Mononuclear cell (primary cell): Measurements from ENCODE around the gene AFMID. TPM values are rescaled to one million over a fixed set of nuclear protein-coding genes. Genes with fewer than 3 reads are reported as not detected.

Experiments
- H3K27me3 ChIP-seq: 2 replicates; pipeline ENCODE4 v1.6.0; 2011; ENCODE audit warnings: low read length, control low read depth; ENCODE audit not compliant: insufficient read depth
- H3K4me1 ChIP-seq: 2 replicates; pipeline ENCODE4 v1.5.1; 2011; ENCODE audit warnings: mild to moderate bottlenecking, low read length, control low read depth; ENCODE audit not compliant: insufficient read depth
- H3K4me3 ChIP-seq: 2 replicates; pipeline ENCODE4 v1.5.1; 2011; ENCODE audit warnings: mild to moderate bottlenecking, low read length, moderate library complexity
- H3K9me3 ChIP-seq: 2 replicates; pipeline ENCODE4 v1.5.1; 2011; ENCODE audit warnings: low read depth, mild to moderate bottlenecking, control low read depth, low read length
- total RNA-seq: library from RNA; depleted of rRNA; stranded (reverse); fragments of >200 nt; gene quantifications from one replicate; pipeline ENCODE4 v1.2.3, GENCODE V29; 2012

The AFMID gene
- total RNA-seq, 1 donor = 5.0 TPM

DNA sequence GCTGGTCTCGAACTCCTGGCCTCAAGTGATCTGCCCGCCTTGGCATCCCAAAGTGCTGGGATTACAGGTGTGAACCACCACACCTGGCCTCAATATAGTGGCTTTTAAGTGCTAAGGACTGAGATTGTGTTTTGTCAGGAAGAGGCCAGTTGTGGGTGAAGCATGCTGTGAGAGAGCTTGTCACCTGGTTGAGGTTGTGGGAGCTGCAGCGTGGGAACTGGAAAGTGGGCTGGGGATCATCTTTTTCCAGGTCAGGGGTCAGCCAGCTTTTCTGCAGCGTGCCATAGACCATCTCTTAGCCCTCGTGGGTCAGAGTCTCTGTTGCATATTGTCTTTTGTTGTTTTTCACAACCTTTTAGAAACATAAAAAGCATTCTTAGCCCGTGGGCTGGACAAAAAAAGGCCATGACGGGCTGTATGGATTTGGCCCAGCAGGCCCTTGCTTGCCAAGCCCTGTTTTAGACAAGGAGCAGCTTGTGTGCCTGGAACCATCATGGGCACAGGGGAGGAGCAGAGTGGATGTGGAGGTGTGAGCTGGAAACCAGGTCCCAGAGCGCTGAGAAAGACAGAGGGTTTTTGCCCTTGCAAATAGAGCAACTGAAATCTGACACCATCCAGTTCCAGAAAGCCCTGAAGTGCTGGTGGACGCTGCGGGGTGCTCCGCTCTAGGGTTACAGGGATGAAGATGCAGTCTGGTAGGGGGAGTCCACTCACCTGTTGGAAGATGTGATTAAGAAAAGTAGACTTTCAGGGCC, 32.4 kb downstream of the AFMID start:
- Histone ChIP-seq H3K27me3 (no peaks in the 10 kb centered on the region), H3K4me1 (peaks cover 4% of the 10 kb centered on the region), H3K4me3 (no peak overlapping the region), H3K9me3 (no peaks in the 10 kb centered on the region)

DNA sequence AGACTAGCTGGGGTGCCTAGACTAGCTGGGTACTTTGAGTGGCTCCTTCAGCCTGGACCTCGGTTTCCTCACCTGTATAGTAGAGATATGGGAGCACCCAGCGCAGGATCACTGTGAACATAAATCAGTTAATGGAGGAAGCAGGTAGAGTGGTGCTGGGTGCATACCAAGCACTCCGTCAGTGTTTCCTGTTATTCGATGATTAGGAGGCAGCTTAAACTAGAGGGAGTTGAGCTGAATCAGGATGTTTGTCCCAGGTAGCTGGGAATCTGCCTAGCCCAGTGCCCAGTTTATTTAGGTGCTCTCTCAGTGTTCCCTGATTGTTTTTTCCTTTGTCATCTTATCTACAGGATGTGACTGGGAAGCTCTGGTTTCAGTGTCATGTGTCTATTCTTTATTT, 35.9 kb downstream of the AFMID start:
- peaks cover 4% of the 10 kb centered on the region for H3K27me3 ChIP-seq
- peaks cover 10% of the 10 kb centered on the region for H3K4me1 ChIP-seq
- no peaks in the 10 kb centered on the region for H3K9me3 ChIP-seq
- no peak overlapping the region for H3K4me3 ChIP-seq

DNA sequence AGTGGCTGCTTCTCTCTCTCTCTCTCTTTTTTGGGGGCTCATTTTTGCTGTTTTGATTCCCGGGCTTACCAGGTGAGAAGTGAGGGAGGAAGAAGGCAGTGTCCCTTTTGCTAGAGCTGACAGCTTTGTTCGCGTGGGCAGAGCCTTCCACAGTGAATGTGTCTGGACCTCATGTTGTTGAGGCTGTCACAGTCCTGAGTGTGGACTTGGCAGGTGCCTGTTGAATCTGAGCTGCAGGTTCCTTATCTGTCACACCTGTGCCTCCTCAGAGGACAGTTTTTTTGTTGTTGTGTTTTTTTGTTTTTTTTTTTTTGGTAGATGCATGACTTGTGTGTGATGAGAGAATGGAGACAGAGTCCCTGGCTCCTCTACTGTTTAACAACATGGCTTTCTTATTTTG, 36.6 kb downstream of the AFMID start:
- peaks cover 10% of the 10 kb centered on the region for H3K4me1 ChIP-seq
- H3K4me3 ChIP-seq = no peak overlapping the region
- no peaks in the 10 kb centered on the region for H3K9me3 ChIP-seq
- peaks cover 4% of the 10 kb centered on the region for H3K27me3 ChIP-seq

DNA sequence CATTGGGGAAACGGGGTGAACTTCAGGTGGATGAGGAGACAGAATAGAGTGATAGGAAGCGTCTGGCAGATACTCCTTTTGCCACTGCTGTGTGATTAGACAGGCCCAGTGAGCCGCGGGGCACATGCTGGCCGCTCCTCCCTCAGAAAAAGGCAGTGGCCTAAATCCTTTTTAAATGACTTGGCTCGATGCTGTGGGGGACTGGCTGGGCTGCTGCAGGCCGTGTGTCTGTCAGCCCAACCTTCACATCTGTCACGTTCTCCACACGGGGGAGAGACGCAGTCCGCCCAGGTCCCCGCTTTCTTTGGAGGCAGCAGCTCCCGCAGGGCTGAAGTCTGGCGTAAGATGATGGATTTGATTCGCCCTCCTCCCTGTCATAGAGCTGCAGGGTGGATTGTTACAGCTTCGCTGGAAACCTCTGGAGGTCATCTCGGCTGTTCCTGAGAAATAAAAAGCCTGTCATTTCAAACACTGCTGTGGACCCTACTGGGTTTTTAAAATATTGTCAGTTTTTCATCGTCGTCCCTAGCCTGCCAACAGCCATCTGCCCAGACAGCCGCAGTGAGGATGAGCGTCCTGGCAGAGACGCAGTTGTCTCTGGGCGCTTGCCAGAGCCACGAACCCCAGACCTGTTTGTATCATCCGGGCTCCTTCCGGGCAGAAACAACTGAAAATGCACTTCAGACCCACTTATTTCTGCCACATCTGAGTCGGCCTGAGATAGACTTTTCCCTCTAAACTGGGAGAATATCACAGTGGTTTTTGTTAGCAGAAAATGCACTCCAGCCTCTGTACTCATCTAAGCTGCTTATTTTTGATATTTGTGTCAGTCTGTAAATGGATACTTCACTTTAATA, 37.3 kb downstream of the AFMID start:
- H3K27me3 ChIP-seq = peaks cover 4% of the 10 kb centered on the region
- H3K4me1 ChIP-seq = peaks cover 10% of the 10 kb centered on the region
- H3K4me3 ChIP-seq = no peak overlapping the region
- H3K9me3 ChIP-seq = no peaks in the 10 kb centered on the region

GRCh38 chr17:78225088-78225865, 38.1 kb downstream of the AFMID start:
- Histone ChIP-seq H3K9me3 (no peaks in the 10 kb centered on the region), H3K4me3 (no peak overlapping the region), H3K4me1 (peaks cover 10% of the 10 kb centered on the region), H3K27me3 (peaks cover 5% of the 10 kb centered on the region)

DNA sequence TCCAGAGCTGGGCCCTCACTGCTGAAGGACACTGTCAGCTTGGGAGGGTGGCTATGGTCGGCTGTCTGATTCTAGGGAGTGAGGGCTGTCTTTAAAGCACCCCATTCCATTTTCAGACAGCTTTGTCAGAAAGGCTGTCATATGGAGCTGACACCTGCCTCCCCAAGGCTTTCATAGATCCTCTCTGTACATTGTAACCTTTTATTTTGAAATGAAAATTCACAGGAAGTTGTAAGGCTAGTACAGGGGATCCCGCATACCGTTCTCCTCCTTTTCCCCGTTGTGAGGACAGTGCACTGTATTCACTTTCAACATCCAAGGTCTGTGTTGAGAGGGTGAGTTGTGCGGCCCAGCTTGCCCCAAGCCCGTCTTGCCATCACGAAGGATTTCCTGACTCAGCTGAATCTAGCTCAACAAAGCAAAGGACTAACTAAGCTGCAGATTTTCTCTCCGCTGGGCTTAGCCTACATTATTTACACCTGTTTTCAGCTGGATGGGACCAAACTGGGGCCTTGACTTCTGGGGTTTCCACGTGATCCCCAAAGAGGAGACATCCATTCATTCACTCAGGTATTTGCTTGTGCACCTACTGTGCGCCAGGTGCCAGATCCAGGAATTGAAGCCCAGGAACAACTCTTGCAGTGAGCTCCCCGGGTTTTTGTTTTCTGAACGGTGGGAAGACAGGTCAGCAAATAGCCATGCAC, 39.0 kb downstream of the AFMID start:
- Histone ChIP-seq H3K4me1 (peaks cover 10% of the 10 kb centered on the region), H3K27me3 (peaks cover 14% of the 10 kb centered on the region), H3K4me3 (no peak overlapping the region), H3K9me3 (no peaks in the 10 kb centered on the region)

DNA sequence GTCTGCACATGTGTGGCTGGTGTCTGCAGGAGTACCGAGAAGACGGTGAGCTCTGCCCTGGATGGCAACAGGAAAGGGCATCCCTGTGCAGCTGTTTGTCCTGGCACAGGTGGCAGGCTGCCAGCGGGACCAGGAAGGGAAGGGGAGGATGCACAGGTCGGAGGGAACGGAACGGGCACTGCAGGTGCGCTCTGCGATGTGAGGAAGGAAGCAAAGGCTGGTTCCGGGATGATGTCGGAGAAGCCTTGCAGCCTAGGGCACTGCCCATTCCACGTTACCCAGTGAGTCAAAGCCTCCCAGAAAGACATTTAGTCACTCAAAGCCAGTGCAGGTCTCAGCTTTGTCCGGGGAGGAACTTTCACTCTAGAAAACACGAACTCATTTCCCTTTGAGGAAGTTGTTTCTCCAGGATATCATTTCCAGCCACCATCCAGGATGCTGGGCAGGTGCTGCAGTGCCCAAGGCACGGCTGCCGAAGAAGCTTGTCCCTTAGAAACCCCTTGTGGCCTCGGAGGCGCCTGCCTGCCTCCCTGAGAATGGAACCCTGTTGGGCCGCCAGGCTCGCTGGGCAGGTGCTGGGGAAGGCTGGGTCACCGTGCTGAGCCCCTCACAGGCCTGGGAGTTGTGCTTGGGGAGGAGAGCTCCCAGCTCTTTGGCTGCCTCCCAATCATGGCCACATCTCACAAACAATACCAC, 39.7 kb downstream of the AFMID start:
- H3K9me3 ChIP-seq = no peaks in the 10 kb centered on the region

GRCh38 chr17:78227455-78227916, 40.3 kb downstream of the AFMID start:
- peaks cover 22% of the 10 kb centered on the region for H3K27me3 ChIP-seq

More for the DNA sequence above, 39.7 kb downstream of the AFMID start:
- H3K4me1 ChIP-seq = peaks cover 10% of the 10 kb centered on the region
- no peak overlapping the region for H3K4me3 ChIP-seq
- H3K27me3 ChIP-seq = peaks cover 18% of the 10 kb centered on the region

GRCh38 chr17:78228176-78228575, 41.0 kb downstream of the AFMID start:
- H3K4me3 ChIP-seq = no peak overlapping the region
- no peaks in the 10 kb centered on the region for H3K9me3 ChIP-seq
- H3K4me1 ChIP-seq = peaks cover 14% of the 10 kb centered on the region
- peaks cover 28% of the 10 kb centered on the region for H3K27me3 ChIP-seq

More at GRCh38 chr17:78227455-78227916, 40.3 kb downstream of the AFMID start:
- no peak overlapping the region for H3K4me3 ChIP-seq
- H3K9me3 ChIP-seq = no peaks in the 10 kb centered on the region
- peaks cover 14% of the 10 kb centered on the region for H3K4me1 ChIP-seq

- Histone ChIP-seq H3K27me3 (peaks cover 28% of the 10 kb centered on the region), H3K4me1 (peaks cover 14% of the 10 kb centered on the region), H3K4me3 (no peak overlapping the region), H3K9me3 (no peaks in the 10 kb centered on the region)
These were observed 43.2 kb downstream of the AFMID start for GRCh38 chr17:78230252-78230962.

DNA sequence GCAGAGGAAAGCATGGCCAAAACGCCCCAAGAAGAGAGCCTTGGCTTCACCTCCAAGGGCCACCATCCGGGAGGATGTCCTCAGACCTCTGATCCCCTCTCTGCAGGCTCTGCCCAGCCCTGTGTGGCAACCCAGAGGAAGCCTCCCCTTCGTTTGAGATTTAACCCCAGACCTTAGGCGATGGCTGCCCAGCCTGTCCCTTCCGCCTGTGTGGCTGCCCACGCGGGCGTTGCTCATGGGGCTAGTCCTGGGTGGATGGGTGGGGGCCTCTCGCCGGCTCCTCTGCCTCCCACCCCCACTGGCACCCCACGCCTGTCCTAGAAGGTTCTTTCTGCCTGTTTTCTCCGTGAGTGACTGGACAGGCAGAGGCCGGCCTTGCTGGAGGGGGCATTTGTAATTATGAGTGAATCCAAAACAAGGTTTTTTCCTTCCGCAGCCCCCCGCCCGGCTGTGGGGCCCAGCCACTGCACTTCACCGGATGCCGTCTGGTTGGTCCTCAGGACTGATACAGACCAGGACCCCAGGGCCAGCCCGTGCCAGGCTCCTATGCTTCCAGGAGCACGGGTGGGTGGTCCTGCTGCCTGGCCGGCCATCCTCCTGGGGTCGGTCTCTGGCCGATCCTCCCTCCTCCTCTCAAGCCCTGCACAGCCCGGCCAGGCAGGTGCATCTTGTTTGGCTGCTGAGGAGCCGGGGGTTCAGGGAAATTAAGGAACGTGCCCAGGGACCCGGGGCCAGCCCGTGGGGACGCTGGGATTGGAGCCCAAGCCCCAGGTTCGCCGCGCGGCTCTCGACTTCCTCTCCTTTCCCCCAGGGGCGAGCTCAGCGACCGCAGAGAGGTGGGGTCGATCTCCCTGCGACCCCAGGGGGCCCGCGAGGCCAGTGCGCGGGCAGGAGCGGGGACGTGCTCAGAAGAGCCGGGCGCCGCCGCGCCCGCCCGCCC, 44.1 kb downstream of the AFMID start, which contains the start of gene TMEM235:
Gene TMEM235, plus strand, starts transcription at position 636 of the 940 bp plus-strand sequence. CDS start 393 bp downstream, outside the sequence.
- Histone ChIP-seq H3K9me3 (no peaks in the 10 kb centered on the region), H3K4me3 (no peak within 1 kb of the TSS), H3K27me3 (peaks cover 28% of the 10 kb centered on the region), H3K4me1 (peaks cover 14% of the 10 kb centered on the region)

- Histone ChIP-seq H3K4me3 (no peak overlapping the region), H3K9me3 (no peaks in the 10 kb centered on the region), H3K4me1 (peaks cover 7% of the 10 kb centered on the region), H3K27me3 (peaks cover 25% of the 10 kb centered on the region)
These were observed 45.1 kb downstream of the AFMID start for GRCh38 chr17:78231991-78232858.
